Endometrium (tissue), 2 donors: ENCODE measurements around the gene KAZN.
"Not testable (repeated sequence)": the region's sequence is repeated elsewhere in the genome, so short reads cannot be mapped to it uniquely, and the experiment has no call there.

Source experiments
- FAIRE-seq: peaks from 2 replicates; lab custom pipeline; 2012; peaks lifted over from hg19 to GRCh38; lab: Jason Lieb, UNC
- donor health status: control.
- donor health status: control.

Gene KAZN

DNA sequence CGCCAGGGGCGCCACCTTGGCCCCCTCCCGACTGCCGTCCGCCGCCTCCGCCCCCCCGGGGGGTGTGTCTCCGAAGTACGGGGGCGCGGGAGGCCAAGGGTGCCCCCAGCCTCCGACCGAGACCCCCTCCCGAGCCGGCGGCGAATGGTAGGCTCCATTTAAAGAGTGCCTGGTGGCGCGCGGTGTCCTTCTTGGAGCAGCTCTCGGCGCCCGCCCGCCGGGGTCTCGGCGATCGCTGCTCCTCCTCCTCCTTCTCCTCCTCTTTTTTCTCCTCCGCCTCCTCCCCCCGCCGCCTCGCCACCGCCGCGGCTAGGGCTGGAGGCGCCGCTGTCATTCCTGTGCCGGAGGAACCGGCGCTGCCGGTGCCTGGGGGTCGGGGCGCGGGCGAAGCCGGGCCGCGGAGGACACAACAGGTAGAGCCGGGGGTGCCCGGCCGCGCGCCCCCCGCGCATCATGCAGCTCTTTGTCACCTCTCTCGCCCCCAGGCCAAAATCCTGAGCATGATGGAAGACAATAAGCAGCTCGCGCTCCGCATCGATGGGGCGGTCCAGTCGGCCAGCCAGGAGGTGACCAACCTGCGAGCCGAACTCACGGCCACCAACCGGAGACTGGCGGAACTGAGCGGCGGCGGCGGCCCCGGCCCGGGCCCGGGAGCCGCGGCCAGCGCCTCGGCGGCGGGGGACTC is at the start of gene KAZN:
KAZN (plus strand) TSS at position 188 of the 685 bp plus-strand sequence.
- no peak for FAIRE-seq

DNA sequence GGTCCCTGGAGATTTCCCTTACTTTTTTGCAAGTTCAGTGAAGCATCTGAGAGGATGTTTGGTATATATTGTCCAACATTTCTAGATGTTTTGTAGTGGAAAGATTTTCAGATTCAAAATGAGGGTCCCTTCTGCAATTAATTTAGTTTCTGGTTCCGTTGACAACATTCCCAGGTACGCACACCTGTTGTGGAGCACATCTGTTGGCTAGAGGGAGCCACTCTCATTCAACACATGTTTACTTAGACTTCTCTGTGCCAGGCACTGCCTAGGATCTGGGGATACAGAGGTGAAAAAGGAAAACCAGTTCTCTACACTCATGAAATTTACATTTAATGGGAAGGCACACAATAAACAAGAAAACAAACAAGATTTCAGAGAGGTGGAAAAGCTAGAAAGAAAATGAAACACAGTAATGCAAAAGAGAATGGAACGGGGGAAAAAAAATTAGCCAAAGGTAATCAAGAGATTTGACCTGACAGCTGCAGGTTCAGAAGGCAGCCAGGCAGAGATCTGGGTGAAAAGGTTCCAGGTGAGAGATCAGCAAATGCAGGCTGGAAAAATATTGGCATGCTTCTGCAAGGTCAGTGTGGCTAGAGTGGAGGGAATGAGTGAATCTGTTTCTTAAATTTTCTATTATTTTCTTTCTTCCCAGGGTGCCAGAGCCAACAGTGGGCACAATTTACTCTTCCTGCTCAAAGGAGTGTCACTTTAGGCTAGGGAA is 48.4 kb upstream of the KAZN start:
- FAIRE-seq: no peak

DNA sequence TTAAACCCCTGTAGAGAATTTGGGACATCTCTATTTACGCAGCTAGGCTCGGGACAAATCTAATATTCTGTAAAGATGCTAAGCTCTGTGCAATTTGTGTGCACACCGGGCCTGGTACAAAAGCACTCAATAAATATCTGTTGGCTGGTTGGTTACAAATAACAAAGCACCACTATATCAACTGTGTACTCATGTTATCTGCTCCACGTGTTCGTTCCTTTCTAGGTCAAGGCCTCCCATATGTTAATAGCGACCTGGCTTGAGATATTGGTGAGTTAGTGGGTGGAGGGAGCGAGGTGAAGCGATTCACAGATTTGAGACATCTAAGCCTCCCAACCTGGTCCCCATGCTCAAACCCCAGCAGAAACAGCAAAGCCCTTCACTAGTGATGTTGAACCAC is 47.1 kb upstream of the KAZN start:
- FAIRE-seq: no peak

DNA sequence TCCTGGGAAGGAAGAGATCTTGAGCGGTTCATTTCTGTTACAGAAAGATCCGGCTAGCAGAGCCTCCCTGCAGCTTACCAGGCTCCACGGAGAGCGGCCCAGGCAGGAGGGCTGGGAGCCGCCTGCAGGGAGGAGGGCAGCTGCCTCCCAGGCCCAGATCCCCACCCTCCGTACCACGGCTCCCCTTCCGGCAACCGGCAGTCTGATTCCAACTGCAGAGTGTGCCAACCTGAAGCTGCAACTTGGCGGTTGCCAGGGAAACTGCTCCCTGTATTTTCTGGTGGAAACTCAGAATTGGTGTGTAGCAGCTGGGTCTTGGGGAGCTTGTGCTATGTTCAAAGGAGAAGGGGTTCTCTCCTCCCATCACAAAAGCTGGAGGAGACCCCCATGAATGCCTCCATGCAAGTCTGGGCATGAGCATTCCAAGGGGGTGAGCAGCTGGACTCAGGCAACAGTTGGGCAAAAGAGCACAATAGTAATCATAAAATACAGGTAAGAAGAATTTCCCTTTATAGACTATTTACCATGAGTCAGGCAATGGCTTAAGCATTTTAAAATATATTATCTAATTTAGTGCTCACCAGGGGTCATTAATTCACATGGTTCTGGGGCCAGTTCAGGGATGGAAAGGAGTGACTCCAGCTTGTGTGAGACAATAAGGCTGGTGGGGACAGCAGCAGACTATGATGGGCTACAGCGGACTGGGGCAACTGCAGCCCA is 46.1 kb upstream of the KAZN start:
- no peak for FAIRE-seq

DNA sequence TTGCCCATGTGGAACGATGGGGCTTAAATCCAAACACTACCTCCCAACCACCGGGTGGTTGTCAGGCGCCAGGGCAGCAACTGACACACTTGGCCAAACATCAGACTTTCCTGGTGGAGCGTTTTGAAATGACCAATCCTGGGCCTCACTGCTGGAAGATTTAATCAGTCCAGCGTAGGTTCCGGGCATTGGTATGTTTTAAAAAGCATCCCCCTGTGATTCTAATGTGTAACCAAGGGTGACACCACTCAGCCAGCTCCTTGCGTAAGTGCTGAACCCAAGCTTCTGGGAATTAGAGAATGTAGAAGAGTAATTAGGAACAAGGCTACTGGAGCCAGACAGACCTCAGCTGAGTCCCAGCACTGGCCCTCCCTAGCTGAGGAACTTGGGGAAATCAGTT is 44.8 kb upstream of the KAZN start:
- no peak for FAIRE-seq

DNA sequence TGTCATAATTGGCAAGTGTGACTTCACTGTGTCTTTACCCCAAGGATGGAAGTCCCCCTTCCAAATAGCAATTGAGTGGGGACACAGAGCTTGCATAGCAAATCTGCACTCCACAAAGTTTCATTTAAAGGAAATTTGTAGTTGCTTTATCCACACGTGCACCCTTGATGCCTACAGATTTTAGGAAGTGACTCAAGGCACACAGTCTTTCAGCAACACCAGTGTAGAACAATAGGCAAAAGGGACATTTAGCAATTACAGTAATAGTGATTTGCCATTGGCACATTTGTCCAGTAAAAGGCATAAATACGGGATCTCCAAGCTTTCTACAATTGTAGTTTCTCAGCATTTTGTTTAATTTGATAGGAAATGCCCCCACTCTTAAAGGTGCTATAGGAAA is 43.4 kb upstream of the KAZN start:
- FAIRE-seq: no peak

DNA sequence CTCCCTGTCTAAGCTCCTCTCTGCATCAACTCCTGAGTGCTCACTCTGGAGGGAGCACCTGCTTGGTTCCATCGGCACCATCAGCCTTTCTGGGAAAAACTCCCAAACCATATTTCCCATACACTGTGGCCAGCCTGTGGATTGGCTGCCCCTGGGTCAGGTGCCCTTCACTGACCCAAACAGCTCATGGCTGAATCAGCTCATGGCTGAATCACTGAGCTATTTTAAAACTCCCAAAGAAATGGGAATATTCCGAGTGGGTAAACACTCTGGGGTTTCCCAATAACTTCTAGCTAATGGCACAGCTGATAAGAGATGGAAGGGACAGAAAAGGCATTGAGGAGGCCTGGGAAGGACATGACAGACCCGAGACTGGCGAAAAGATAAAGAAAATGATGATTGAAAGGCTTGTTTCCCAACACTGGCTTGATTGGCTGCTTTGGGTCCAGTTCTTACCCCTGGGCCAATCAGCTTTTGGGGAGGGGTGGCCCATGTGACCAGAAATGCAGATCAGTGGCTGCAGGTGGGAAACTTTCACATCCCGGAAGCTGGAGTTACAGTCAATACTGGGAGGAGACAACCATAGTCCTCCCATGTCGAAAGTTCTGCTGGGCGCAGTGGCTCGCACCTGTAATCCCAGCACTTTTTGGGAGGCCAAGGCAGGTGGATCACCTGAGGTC is 37.3 kb upstream of the KAZN start:
- no peak for FAIRE-seq

DNA sequence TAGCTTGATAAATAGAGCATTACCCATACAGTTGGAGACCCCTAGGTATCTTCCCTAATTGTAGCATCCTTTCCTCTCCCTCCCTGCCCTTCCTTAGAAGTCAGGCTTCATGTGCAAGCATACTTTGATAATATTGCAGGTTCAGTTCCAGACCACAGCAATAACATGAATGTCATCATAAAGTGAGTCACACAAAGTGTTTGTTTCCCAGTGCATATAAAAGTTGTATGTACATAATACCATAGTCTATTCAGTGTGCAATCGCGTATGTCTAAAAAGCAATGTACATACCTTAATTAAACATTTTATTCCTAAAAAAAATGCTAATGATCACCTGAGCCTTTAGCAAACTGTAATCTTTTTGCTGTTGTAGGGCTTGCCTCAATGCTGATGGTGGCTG is 33.4 kb upstream of the KAZN start:
- FAIRE-seq: no peak

DNA sequence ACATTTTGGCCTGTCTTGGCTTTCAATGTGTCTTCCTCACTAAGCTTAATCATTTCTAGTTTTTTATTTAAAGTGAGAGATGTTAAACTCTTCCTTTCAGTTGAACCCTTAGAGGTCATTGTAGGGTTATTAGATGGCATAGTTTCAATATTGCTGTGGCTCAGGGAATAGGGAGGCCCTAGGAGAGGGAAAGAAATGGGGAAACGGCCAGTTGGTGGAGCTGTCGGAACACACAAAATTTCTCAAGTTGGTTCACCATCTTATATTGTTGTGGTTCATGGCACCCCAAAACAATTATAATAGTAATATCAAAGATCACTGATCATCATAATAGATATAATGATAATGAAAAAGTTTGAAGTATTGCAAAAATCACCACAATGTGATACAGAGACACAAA is 31.4 kb upstream of the KAZN start:
- no peak for FAIRE-seq

DNA sequence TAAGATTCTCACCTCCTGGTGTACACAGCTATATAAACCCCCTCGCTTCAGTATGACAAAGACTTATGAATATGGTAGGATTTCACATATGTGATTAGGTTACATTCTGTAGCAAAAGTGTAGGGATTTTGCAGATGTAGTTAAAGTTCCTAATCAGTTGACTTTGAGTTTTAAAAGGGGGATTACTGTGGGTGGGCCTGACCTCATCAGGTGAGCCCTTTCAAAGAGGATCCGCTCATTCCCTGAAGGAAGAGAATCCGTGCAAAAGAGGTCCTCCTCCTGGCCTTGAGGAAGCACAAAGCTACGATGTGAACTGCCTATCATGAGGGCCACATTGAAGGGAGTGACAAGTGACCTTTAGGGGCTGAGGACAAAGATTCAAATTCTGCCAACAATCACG is 30.6 kb upstream of the KAZN start:
- no peak for FAIRE-seq

DNA sequence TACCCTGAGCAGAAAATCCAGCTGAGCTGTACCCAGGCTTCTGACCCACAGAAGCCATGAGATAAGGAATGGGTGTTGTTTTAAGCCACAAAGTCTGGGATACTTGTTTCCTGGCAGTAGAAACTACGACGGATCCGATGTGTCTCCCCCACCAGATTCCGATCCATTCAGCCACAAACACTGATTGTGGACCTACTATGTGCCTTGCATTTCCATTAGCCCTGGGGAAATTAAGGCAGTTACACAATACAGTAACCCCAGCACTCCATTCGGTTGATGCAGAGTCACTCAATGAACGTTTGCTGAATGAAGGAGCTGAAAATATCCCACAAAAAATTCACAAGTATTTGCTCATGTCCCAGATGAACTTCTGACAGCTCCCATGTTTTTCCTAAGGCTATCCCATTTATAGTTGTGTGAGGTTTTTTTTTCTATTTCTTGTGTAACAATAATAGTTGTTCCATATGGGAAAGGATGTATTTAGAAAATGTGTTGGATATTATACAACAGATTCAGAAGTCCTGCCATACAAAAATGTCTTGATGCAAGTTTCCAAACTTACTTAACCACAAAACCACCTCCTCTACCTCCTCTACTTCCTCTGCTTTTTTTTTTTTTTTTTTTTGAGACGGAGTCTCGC is 29.6 kb upstream of the KAZN start:
- FAIRE-seq: no peak

DNA sequence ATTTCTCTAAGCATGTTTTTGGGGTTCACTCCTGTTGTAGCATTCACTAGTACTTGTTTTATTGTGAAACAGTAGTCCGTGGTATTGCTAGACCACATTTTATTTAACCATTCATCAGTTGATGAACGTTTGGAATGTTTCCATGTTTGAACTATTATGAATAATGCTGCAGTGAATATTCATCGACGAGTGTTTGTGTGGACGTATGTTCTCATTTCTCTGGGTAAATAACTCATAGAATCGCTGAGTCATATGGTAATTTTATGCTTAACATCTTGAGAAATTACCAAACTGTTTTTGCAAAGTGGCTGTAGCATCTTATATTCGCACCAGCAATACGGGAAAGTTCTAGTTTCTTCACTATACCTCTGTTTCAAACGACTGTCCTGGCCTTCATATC is 28.0 kb upstream of the KAZN start:
- no peak for FAIRE-seq

DNA sequence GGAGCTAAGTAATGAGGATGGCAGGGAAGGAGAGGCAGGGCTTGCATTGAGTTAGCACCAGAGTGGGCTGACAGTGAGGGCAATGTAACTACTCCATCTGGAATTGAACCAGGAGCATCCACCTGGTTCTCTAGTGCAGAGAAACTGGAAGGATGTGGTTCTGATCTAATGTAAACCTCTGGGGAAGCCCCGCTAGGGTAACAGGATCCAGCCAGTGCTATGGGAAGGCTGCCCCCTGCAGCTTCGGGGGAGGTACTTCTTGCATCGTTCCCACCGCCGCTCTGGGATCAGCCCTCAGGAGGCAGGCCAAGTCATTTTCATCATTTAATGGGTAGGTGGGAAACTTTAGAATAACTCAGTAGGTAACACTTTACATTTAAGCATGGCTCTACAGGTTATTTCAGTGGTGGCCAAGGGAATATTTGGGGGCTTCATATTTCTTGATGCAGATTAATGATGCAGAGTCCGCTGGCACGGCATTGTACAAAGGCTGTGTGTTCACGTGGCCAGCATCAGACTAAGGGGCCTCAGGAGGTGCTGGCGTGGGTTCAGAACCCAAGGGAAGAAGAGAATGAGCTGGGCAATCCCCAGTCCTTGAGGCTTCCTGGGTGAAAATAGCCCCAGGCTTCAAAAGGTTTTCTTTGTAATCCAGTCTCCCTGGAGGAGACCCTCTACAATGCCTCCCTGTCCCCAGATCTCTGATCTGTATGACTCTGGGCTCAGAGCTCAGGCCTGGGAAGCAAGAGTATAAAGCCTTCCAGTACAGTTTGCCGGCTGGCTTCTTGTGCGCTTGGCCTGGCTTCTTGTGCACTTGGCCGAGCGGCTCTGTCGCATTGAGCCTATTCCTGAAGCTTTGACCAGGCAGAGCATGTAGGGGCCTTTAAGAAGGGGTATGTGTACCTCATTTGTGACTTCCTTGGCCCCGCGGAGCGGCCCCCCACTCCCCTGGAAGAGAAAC is 26.4 kb upstream of the KAZN start:
- no peak for FAIRE-seq

DNA sequence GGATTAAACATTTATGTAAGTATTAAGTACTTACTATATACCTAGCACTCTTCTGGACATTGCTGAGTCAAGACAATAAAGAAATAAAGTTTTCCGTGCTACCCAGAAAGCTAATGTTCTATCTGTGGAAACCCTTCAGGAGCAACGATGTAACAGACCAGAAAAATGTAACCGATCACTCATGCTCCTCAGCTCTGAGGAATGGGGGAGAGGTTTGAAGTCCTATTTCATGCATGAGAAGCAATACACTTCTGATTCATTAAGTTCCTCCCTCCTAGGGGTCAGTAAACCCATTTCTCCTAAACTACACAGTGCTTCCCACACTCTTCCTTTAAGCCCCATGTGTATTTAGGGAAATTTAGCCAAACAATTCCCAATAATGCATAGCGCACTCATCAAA is 25.6 kb upstream of the KAZN start:
- no peak for FAIRE-seq

DNA sequence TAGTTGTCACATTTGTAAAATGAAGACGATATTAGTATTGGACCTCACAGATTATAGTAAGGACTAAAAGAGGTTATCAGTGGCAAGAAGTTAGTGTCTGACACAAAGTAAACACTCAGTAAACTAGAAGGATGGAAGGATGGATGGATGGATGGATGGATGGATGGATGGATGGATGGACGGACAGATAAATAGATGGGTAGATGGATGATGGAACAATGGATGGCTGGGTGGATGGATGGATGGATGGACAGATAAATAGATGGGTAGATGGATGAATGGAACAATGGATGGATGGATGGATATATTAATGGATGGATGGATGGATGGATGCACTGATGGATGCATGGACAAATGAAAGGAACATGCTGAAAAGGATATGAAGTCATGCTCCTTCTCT is 22.3 kb upstream of the KAZN start:
- no peak for FAIRE-seq

DNA sequence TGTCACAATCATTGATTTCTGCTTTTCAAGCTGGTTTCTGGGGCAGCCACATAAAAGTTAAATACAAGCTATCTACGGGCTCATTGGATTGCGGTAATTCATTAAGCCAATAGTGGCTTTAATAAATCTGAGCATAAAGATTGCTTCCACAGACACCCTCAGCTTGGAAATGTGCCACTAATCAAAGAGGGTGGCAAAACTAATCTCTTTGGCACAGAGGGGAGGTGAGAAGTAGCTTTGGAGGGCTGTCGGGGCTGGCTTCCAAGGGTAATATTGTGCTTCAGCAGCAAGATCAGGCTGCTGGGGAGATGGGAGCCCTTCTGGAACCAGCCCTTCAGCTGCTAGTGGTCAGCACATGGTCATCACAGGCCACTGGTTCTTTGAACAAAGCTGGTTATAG is 21.2 kb upstream of the KAZN start:
- no peak for FAIRE-seq

DNA sequence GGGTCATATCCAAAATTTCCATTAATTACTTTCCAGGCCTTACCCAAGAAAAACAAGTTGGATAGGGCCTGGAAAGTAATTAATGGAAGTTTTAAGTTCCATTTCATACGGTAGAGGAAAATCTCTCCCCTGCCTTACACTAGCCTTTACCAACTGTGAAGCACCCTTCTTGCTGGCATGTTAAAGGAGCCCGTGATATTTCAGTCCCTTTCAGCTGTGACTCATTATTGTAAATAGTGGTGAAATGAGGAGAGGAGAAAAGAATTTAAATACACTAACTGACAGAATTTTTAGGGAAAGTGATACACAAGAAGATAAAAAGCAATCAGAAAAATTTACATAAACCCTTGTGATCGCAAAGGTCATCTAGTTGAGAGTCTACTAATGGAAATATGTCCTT is 20.3 kb upstream of the KAZN start:
- FAIRE-seq: no peak

DNA sequence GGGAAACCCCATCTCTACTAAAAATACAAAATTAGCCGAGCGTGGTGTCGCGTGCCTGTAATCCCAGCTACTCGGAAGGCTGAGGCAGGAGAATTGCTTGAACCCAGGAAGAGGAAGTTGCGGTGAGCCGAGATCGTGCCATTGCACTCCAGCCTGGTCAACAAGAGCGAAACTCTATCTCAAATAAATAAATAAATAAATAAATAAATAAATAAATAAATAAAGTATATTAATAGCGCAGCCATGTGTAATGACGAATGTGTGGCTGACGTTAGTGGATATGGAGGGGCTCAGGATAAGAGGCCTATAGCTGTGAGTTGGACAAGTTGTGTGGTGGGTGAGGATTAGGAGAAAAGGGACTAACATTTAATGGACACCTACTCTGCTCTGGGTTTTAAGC is 18.2 kb upstream of the KAZN start:
- not testable (repeated sequence) for FAIRE-seq

DNA sequence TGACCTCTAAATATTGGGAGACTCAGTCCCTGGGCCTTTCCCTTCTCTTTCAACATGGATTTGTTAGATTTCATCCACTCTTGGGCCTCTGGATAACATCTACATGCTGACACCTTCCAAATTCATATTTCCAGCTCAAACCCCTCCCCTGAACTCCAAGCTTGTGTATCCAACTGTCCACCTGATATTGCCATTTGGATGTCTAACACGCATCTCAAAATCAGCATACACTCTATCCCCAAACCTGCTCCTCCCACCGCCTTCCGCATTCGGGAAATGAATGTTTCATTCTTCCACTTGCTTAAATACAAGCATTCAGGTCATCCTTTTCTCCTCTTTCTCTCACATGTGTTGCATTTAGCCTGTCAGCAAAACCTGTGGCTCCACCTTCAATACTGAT is 17.5 kb upstream of the KAZN start:
- no peak for FAIRE-seq

DNA sequence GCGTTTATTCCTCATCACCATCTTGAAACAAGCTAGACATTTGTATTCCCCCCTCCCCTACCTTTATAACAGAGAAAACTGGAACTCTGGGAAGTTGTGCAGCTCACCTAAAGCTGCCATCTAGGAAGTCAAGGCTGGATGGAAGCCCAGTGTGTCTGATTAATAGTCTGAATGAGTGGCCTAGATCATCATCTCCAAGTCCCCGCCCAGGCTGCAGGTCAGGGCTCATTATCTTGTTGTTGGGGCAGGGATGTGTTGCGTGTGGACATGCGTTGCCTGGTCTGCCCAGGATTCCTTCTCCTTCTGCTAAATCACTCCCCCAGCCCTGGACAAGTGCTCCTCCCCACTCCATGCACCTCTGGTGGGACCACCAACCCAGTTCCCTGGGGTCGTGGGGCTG is 14.7 kb upstream of the KAZN start:
- FAIRE-seq: no peak

DNA sequence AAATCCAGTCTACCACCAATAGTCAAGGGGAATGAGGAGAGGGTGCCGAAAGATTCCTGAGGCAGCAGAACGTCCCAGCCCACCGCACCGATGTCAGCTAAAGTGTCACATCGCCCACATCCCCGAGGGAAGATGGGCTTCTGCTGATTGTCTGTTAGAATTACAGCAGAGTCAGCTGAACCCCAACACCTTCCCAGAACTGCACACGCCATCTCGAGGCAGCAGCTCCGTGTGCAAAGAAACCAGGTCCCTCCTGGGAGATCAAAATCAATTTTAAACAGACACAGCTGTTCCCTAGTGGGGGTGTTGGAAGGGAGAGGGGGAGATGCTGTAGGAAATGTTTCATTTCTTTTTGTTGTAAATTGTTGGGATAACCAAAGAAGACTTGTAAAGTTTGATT is 12.8 kb upstream of the KAZN start:
- FAIRE-seq: no peak
